Stimulated activated CD8-positive, alpha-beta memory T cell treated with anti-CD3 and anti-CD28 coated beads, Interleukin-12 subunit alpha, Interleukin-12 subunit beta, amount 100 ng/mL, for 24 hours (primary cell): ENCODE results near the gene SPEN.

Source experiments
- DNase-seq: peaks from one replicate; pipeline ENCODE4 v3.0.0-alpha.2; 2020; ENCODE audit errors: extremely low read depth

SPEN gene

GRCh38 chr1:15937146-15937545 lies 89.6 kb downstream of the SPEN start:
- DNase-seq: no peak

- DNase-seq: no peak
Observed at GRCh38 chr1:15937706-15938168, 90.2 kb downstream of the SPEN start.

- no peak for DNase-seq
Observed at GRCh38 chr1:15938628-15939161, 91.2 kb downstream of the SPEN start.

GRCh38 chr1:15939181-15940109 lies 91.9 kb downstream of the SPEN start:
- no peak for DNase-seq

- DNase-seq: no peak
Observed at GRCh38 chr1:15940110-15941043, 92.9 kb downstream of the SPEN start.

GRCh38 chr1:15941044-15941840 lies 93.7 kb downstream of the SPEN start:
- DNase-seq: no peak

GRCh38 chr1:15941899-15942660 lies 94.6 kb downstream of the SPEN start:
- no peak for DNase-seq

- DNase-seq: no peak
Observed at GRCh38 chr1:15942661-15943327, 95.3 kb downstream of the SPEN start.

- no peak for DNase-seq
Observed at GRCh38 chr1:15943328-15943991, 96.0 kb downstream of the SPEN start.

GRCh38 chr1:15943992-15944307 lies 96.4 kb downstream of the SPEN start:
- no peak for DNase-seq

GRCh38 chr1:15944308-15945010 lies 97.0 kb downstream of the SPEN start:
- DNase-seq: no peak

- no peak for DNase-seq
Observed at GRCh38 chr1:15945011-15945831, 97.7 kb downstream of the SPEN start.

GRCh38 chr1:15945832-15946448 lies 98.4 kb downstream of the SPEN start:
- DNase-seq: no peak

- no peak for DNase-seq
Observed at GRCh38 chr1:15946571-15947381, 99.3 kb downstream of the SPEN start.

GRCh38 chr1:15947382-15948090 lies 100.0 kb downstream of the SPEN start:
- DNase-seq: no peak

GRCh38 chr1:15948091-15948591 lies 100.6 kb downstream of the SPEN start:
- no peak for DNase-seq
